ENCODE results near the gene ATP13A3. TPM values are rescaled to one million over a fixed set of nuclear protein-coding genes. Genes with fewer than 3 reads are reported as not detected.

ATP13A3 gene
- total RNA-seq, 2 experiments from 2014 or later = 79.5 to 84.5 TPM

GRCh38 chr3:194460566-194460965 lies 26.2 kb downstream of the ATP13A3 start:
- no TSS peak for BruUV-seq (replicated peaks)
- ChIA-PET CTCF (ENCODE audit: unreplicated experiment) (no interaction called here), POLR2A (interaction anchor here (1.5 kb wide), 1 partner anchor 14 kb away, joined by 3 read pairs; no protein-coding TSS in a partner anchor)
- H3K9me2 ChIP-seq (ENCODE audit: insufficient read depth, low read length) = no peaks in the 10 kb centered on the region
- no peak overlapping the region for H2AFZ ChIP-seq (ENCODE audit: low read length)
- no peak for TF ChIP-seq CTCF (conservative IDR thresholded peaks at IDR 0.05; ENCODE audit: low read length)
- TF ChIP-seq EZH2phosphoT487 (IDR thresholded peaks at IDR 0.05; ENCODE audit: borderline replicate concordance, low read depth, low read length) = no peak
- H3K79me2 ChIP-seq (ENCODE audit: insufficient read depth, low read depth, low read length) = peaks cover 12% of the 10 kb centered on the region; the same call in 1 of the 2 replicates
- DNase-seq (ENCODE audit: low spot score) = no peak
- no peaks in the 10 kb centered on the region for H4K20me1 ChIP-seq (ENCODE audit: insufficient read depth, low read length)
- intact Hi-C loops (cut with micrococcal nuclease; ENCODE audit: unreplicated experiment) = no loop called here
- H3K9me3 ChIP-seq (ENCODE audit: low read length) = no peaks in the 10 kb centered on the region
- peaks cover 24% of the 10 kb centered on the region; the same call in 1 of the 2 replicates for H3K36me3 ChIP-seq (ENCODE audit: insufficient read depth, low read length)
- H3K27ac ChIP-seq (ENCODE audit: low read depth, low read length, poor library complexity, severe bottlenecking) = no peak overlapping the region
- no peak overlapping the region for H3K4me3 ChIP-seq (ENCODE audit: low read depth, low read length, poor library complexity, severe bottlenecking)
- H3K4me2 ChIP-seq (ENCODE audit: low read length) = no peak overlapping the region
- H3K4me1 ChIP-seq (ENCODE audit: insufficient read depth, low read length, poor library complexity, severe bottlenecking) = no peaks in the 10 kb centered on the region

DNA sequence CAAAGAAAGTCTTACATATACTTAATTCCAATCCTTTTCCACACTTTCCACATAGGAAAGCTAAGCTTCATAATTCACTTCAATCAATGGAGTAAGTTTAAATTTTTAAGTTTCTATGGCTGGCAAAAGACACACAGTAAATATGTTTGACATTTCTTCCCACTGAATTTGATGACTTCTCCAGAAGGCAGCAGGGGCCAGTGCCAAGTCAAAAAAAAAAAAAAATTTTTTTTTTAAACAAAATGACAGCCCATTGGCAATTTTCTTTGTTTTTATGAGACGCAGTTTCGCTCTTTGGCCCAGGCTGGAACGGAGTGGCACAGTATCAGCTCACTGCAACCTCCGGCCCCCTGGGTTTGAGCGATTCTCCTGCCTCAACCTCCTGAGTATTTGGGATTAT lies 28.7 kb downstream of the ATP13A3 start:
- no TSS peak for BruUV-seq (replicated peaks)
- Histone ChIP-seq H3K27ac (ENCODE audit: low read depth, low read length, poor library complexity, severe bottlenecking) (no peak overlapping the region), H3K4me1 (ENCODE audit: insufficient read depth, low read length, poor library complexity, severe bottlenecking) (no peaks in the 10 kb centered on the region), H3K4me2 (ENCODE audit: low read length) (no peak overlapping the region), H3K36me3 (ENCODE audit: insufficient read depth, low read length) (peaks cover 46% of the 10 kb centered on the region), H4K20me1 (ENCODE audit: insufficient read depth, low read length) (no peaks in the 10 kb centered on the region), H2AFZ (ENCODE audit: low read length) (no peak overlapping the region), H3K9me2 (ENCODE audit: insufficient read depth, low read length) (no peaks in the 10 kb centered on the region), H3K4me3 (ENCODE audit: low read depth, low read length, poor library complexity, severe bottlenecking) (no peak overlapping the region), H3K79me2 (ENCODE audit: insufficient read depth, low read depth, low read length) (peaks cover 8% of the 10 kb centered on the region; the same call in 1 of the 2 replicates), H3K9me3 (ENCODE audit: low read length) (no peaks in the 10 kb centered on the region)
- intact Hi-C loops (cut with micrococcal nuclease; ENCODE audit: unreplicated experiment) = no loop called here
- no peak for TF ChIP-seq CTCF (conservative IDR thresholded peaks at IDR 0.05; ENCODE audit: low read length)
- TF ChIP-seq EZH2phosphoT487 (IDR thresholded peaks at IDR 0.05; ENCODE audit: borderline replicate concordance, low read depth, low read length) = no peak
- DNase-seq (ENCODE audit: low spot score) = no peak
- POLR2A ChIA-PET = interaction anchor here (0.5 to 0.7 kb wide), 3 partner anchors 119 to 929 kb away, joined by 3 to 4 read pairs (median 3); no protein-coding TSS in a partner anchor
- CTCF ChIA-PET (ENCODE audit: unreplicated experiment) = no interaction called here

GRCh38 chr3:194455481-194455880 lies 31.3 kb downstream of the ATP13A3 start:
- intact Hi-C loops (cut with micrococcal nuclease; ENCODE audit: unreplicated experiment) = no loop called here
- Histone ChIP-seq H2AFZ (ENCODE audit: low read length) (no peak overlapping the region), H3K4me3 (ENCODE audit: low read depth, low read length, poor library complexity, severe bottlenecking) (no peak overlapping the region), H3K9me3 (ENCODE audit: low read length) (no peaks in the 10 kb centered on the region), H3K79me2 (ENCODE audit: insufficient read depth, low read depth, low read length) (no peaks in the 10 kb centered on the region), H4K20me1 (ENCODE audit: insufficient read depth, low read length) (no peaks in the 10 kb centered on the region), H3K27ac (ENCODE audit: low read depth, low read length, poor library complexity, severe bottlenecking) (no peak overlapping the region), H3K4me1 (ENCODE audit: insufficient read depth, low read length, poor library complexity, severe bottlenecking) (no peaks in the 10 kb centered on the region), H3K9me2 (ENCODE audit: insufficient read depth, low read length) (no peaks in the 10 kb centered on the region), H3K36me3 (ENCODE audit: insufficient read depth, low read length) (peaks cover 66% of the 10 kb centered on the region), H3K4me2 (ENCODE audit: low read length) (no peak overlapping the region)
- ChIA-PET CTCF (ENCODE audit: unreplicated experiment) (no interaction called here), POLR2A (interaction anchor here (0.7 to 1.7 kb wide), 3 partner anchors 7 to 14 kb away, joined by 3 read pairs; no protein-coding TSS in a partner anchor)
- no TSS peak for BruUV-seq (replicated peaks)
- no peak for DNase-seq (ENCODE audit: low spot score)
- TF ChIP-seq CTCF (conservative IDR thresholded peaks at IDR 0.05; ENCODE audit: low read length) (no peak), EZH2phosphoT487 (IDR thresholded peaks at IDR 0.05; ENCODE audit: borderline replicate concordance, low read depth, low read length) (no peak)
